Measurements from ENCODE around the gene SPAM1.
"Not testable (repeated sequence)": the region's sequence is repeated elsewhere in the genome, so short reads cannot be mapped to it uniquely, and the experiment has no call there.

Gene SPAM1

DNA sequence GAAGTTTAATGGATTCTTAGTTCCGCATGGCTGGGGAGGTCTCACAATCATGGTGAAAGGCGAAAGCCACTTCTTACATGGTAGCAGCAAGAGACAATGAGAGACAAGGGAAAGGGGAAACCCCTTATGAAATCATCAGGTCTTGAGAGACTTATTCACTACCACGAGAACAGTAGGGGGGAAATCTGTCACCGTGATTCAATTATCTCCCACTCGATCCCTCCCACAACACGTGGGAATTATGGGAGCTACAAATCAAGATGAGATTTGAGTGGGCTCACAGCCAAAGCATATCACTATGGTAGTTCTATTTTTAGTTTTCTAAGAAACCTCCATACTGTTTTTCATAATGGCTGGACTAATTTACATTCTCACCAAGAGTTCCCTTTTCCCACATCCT lies 36.7 kb downstream of the SPAM1 start:
- no peak for DNase-seq

DNA sequence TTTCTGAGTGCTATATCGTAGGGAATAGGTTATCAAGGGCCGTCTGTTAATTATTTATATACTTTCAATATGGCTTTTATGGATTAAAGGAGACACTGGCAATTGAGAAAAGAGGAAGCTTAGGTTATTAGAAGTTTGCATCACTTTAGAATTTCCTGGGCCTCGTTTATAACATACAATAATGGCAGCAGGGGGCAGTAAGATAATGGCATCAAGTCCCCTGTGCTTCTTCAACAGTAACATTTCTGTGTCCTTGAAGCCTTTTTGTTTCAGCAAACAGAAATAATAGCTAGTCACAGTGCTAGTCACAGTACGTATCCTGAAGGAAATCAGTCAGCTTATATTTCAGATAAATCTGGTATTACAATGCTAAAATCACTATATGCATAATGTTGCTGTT lies 41.9 kb downstream of the SPAM1 start:
- DNase-seq = no peak

GRCh38 chr7:123972045-123972444 lies 47.0 kb downstream of the SPAM1 start:
- DNase-seq = no peak

DNA sequence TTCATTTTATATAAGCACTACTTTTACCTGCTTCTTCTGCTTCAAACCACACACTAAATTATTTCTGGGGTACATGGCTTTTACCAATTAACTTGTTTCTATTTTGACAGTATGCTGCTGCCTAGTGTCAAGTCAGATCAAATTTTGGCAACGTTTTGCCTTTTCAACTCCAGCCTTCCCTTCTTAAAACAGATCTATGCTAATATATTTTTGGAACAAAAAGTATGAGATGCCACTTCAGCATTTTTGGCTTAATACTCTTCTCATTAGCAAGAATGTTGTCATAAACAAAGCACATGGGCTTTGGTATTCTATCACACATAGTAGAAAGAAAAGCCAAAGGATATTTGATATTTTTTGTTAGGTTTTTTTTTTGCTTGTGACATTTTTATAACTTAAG lies 47.8 kb downstream of the SPAM1 start:
- no peak for DNase-seq

GRCh38 chr7:123974326-123974908 lies 49.4 kb downstream of the SPAM1 start:
- DNase-seq = no peak

GRCh38 chr7:123975084-123975483 lies 50.0 kb downstream of the SPAM1 start:
- DNase-seq = no peak

GRCh38 chr7:123977081-123977480 lies 52.0 kb downstream of the SPAM1 start:
- no peak for DNase-seq

DNA sequence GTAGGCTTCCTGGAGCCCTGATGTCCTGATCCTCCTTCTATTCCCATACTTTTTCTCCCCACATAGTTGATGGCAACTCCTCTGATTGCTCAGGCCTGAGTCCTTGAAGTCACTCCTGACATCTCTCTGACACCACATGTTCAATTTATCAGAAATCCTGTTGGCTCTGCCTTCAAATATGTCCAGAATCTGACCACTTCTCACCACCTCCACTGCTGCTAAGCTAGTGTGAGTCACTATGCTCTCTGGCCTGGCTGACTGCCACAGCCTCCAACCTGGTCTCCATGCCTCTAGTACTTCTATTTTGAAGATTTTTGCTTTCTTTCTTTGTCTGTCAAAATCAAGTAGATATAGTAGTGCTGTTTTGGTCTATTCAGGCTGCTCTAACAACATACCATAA lies 54.8 kb downstream of the SPAM1 start:
- no peak for DNase-seq

GRCh38 chr7:123987445-123987844 lies 62.4 kb downstream of the SPAM1 start:
- DNase-seq = no peak

GRCh38 chr7:123992913-123993518 lies 68.0 kb downstream of the SPAM1 start:
- DNase-seq = no peak

GRCh38 chr7:123993996-123994395 lies 69.0 kb downstream of the SPAM1 start:
- no peak for DNase-seq

GRCh38 chr7:123994449-123994848 lies 69.4 kb downstream of the SPAM1 start:
- no peak for DNase-seq

DNA sequence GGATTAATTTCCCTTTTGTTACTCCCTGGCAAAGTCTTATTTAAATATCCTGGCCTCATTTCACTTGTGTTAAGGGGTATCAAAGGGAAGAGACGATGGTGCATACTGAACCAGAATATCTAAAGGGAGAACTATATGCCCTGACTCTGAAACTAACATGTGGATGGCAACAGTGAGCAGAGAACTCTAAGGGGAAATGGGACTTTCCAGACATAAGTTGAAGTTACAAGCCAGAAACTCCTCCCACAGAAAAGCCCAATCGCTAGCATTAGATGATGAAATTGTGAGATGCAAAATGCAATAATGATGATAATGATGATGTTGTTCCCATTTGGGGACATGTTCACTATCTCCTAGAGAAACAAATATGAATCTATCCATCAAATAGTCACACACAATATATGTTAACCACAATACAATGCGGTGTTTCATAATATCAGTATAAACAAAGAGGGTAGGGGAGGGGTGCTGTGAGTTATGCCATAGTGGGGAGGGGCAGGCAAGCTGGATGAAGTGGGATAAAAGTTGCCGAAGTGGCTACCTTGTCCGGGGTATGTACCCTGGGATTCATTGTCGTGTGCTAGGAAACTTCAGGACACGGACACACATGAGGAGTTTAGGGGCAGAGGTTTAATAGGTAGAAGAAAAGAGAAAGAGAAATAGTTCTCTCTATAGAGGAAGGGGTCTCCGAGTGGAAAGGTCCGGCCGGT lies 70.7 kb downstream of the SPAM1 start:
- DNase-seq = no peak

DNA sequence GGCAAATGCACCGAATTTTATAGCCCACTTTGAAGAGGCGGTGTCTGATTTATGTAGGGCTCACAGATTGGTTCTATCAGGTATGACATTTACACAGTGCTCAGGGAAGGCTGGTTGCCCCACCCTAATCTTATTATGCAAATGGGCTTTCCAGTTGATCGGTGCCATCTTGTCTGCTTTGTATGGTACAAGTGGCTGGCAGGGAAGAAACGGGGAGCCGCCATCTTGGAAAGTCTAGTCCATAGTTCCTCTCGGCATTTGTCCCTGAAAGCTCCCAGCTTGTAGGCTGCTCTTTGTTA lies 71.2 kb downstream of the SPAM1 start:
- no peak for DNase-seq

- DNase-seq = no peak
These were observed 73.9 kb downstream of the SPAM1 start for GRCh38 chr7:123998921-123999320.

DNA sequence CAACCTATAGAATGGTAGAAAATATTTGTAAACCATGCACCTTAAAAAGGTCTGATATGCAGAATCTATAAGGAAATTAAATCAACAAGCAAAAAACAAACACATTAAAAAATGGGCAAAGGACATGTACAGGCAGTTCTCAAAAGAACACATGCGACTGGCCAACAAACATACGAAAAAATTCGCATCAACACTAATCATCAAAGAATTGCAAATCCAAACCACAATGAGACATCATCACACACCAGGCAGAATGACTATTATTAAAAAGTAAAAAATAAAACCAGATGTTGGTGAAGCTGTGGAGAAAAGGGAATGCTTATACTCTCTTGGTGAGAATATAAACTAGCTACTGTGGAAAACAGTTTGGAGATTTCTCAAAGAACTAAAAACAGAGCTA lies 74.7 kb downstream of the SPAM1 start:
- DNase-seq = no peak

GRCh38 chr7:124008296-124008695 lies 83.3 kb downstream of the SPAM1 start:
- not testable (repeated sequence) for DNase-seq

DNA sequence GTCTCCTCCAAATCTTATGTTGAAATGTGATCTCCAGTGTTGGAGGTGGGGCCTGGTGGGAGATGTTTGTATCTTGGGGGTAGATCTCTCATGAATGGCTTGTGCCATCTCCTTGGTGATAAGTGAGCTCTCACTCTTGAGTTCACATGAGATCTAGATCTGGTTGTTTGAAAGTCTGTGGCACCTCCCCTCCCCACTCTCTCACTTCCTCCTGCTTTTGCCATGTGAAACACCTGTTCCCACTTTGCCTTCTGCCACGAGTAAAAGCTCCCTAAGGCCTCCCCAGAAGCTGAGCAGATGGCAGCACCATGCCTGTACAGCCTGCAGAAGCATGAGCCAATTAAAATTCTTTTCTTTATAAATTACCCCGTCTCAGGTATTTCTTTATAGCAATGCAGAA lies 84.3 kb downstream of the SPAM1 start:
- DNase-seq = no peak
